ES-I3 (cell line): ENCODE results near the gene RPS21.
A peak's percentile ranks its signal among the peaks of the same experiment; 100 is the strongest.

Source experiments
- H3K36me3 ChIP-seq: 2 replicates; pipeline ENCODE4 v1.6.1; 2013; ENCODE audit warnings: mild to moderate bottlenecking, low read length, control low read depth, moderate library complexity; ENCODE audit not compliant: insufficient read depth
- H3K4me1 ChIP-seq: 2 replicates; pipeline ENCODE4 v1.6.1; 2013; ENCODE audit warnings: mild to moderate bottlenecking, control low read depth, low read length; ENCODE audit not compliant: insufficient read depth
- H3K9ac ChIP-seq: 2 replicates; pipeline ENCODE4 v1.6.1; 2013; ENCODE audit warnings: low read depth, mild to moderate bottlenecking, low read length, moderate library complexity
- H3K9me3 ChIP-seq: 2 replicates; pipeline ENCODE4 v1.6.1; 2013; ENCODE audit warnings: mild to moderate bottlenecking, low read length, moderate library complexity; ENCODE audit not compliant: control insufficient read depth, insufficient read depth

The RPS21 gene

GRCh38 chr20:62357681-62358080 is 29.2 kb upstream of the RPS21 start:
- Histone ChIP-seq H3K9ac (no peak overlapping the region), H3K36me3 (peaks cover 7% of the 10 kb centered on the region; the same call in 1 of the 2 replicates), H3K9me3 (no peaks in the 10 kb centered on the region), H3K4me1 (peaks cover 65% of the 10 kb centered on the region)

GRCh38 chr20:62358171-62359042 is 28.5 kb upstream of the RPS21 start:
- H3K36me3 ChIP-seq = no peaks in the 10 kb centered on the region; the same call in 1 of the 2 replicates
- H3K9me3 ChIP-seq = no peaks in the 10 kb centered on the region
- H3K4me1 ChIP-seq = peaks cover 71% of the 10 kb centered on the region
- no peak overlapping the region for H3K9ac ChIP-seq

- no peak overlapping the region for H3K9ac ChIP-seq
- peaks cover 74% of the 10 kb centered on the region for H3K4me1 ChIP-seq
- H3K9me3 ChIP-seq = no peaks in the 10 kb centered on the region
- no peaks in the 10 kb centered on the region; the same call in 1 of the 2 replicates for H3K36me3 ChIP-seq
These were observed 27.8 kb upstream of the RPS21 start for GRCh38 chr20:62359043-62359490.

GRCh38 chr20:62359491-62360121 is 27.3 kb upstream of the RPS21 start:
- Histone ChIP-seq H3K36me3 (no peaks in the 10 kb centered on the region; the same call in 1 of the 2 replicates), H3K4me1 (peaks cover 76% of the 10 kb centered on the region), H3K9ac (no peak overlapping the region), H3K9me3 (no peaks in the 10 kb centered on the region)

GRCh38 chr20:62360854-62361798 is 25.8 kb upstream of the RPS21 start:
- H3K9ac ChIP-seq = peak overlapping the region; percentile 13; the same call in 1 of the 2 replicates
- H3K36me3 ChIP-seq = no peaks in the 10 kb centered on the region; the same call in 1 of the 2 replicates
- peaks cover 70% of the 10 kb centered on the region for H3K4me1 ChIP-seq
- no peaks in the 10 kb centered on the region for H3K9me3 ChIP-seq

GRCh38 chr20:62361799-62362589 is 24.9 kb upstream of the RPS21 start:
- H3K9me3 ChIP-seq = no peaks in the 10 kb centered on the region
- H3K36me3 ChIP-seq = no peaks in the 10 kb centered on the region; the same call in 1 of the 2 replicates
- H3K4me1 ChIP-seq = peaks cover 62% of the 10 kb centered on the region
- peak overlapping the region; percentile 13; the same call in 1 of the 2 replicates for H3K9ac ChIP-seq

- H3K4me1 ChIP-seq = peaks cover 61% of the 10 kb centered on the region
- H3K36me3 ChIP-seq = no peaks in the 10 kb centered on the region; the same call in 1 of the 2 replicates
- no peak overlapping the region; the same call in 1 of the 2 replicates for H3K9ac ChIP-seq
- H3K9me3 ChIP-seq = no peaks in the 10 kb centered on the region
These were observed 24.3 kb upstream of the RPS21 start for GRCh38 chr20:62362590-62362940.

- no peaks in the 10 kb centered on the region; the same call in 1 of the 2 replicates for H3K36me3 ChIP-seq
- H3K4me1 ChIP-seq = peaks cover 55% of the 10 kb centered on the region
- H3K9ac ChIP-seq = no peak overlapping the region; the same call in 1 of the 2 replicates
- no peaks in the 10 kb centered on the region for H3K9me3 ChIP-seq
These were observed 23.6 kb upstream of the RPS21 start for GRCh38 chr20:62362991-62363919.

- Histone ChIP-seq H3K9ac (peak overlapping the region; percentile 15), H3K4me1 (peaks cover 46% of the 10 kb centered on the region), H3K36me3 (no peaks in the 10 kb centered on the region; the same call in 1 of the 2 replicates), H3K9me3 (no peaks in the 10 kb centered on the region)
These were observed 22.7 kb upstream of the RPS21 start for GRCh38 chr20:62363920-62364851.

GRCh38 chr20:62364911-62365736 is 21.8 kb upstream of the RPS21 start:
- peak overlapping the region; percentile 76; the same call in 1 of the 2 replicates for H3K9ac ChIP-seq
- H3K36me3 ChIP-seq = no peaks in the 10 kb centered on the region; the same call in 1 of the 2 replicates
- H3K4me1 ChIP-seq = peaks cover 51% of the 10 kb centered on the region
- H3K9me3 ChIP-seq = no peaks in the 10 kb centered on the region

GRCh38 chr20:62365814-62366369 is 21.0 kb upstream of the RPS21 start:
- Histone ChIP-seq H3K36me3 (no peaks in the 10 kb centered on the region; the same call in 1 of the 2 replicates), H3K4me1 (peaks cover 56% of the 10 kb centered on the region), H3K9me3 (no peaks in the 10 kb centered on the region), H3K9ac (peak overlapping the region; percentile 76)
